HG03378 (cell line): ENCODE results near the gene PLSCR3.

ENCODE experiments used
- ATAC-seq: cut with Tn5 transposase; IDR thresholded peaks from one replicate; pipeline ENCODE4 v1.9.1; 2021; ENCODE audit warnings: mild to moderate bottlenecking, moderate library complexity; ENCODE audit not compliant: unreplicated experiment

The PLSCR3 gene

DNA sequence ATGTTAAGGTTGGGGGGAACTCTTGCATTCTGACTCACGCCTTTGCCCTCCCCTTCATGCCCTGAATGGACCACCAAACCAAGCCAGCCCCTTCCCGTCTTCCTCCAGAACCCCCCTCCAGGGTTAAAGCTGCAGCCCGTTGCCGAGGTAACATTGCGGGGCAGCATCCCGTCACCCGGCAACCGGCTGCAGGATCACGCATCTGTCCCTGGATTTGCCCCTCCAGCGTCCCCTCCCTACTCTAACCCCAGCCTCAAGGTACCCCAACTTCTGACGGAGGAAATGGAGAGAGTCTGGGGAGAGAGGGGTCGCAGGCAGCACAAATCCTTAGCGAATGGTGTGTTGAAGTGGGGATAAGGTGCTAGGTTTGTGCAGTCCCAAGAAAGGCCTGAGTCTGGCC lies 12.8 kb upstream of the PLSCR3 start:
- no peak for ATAC-seq

DNA sequence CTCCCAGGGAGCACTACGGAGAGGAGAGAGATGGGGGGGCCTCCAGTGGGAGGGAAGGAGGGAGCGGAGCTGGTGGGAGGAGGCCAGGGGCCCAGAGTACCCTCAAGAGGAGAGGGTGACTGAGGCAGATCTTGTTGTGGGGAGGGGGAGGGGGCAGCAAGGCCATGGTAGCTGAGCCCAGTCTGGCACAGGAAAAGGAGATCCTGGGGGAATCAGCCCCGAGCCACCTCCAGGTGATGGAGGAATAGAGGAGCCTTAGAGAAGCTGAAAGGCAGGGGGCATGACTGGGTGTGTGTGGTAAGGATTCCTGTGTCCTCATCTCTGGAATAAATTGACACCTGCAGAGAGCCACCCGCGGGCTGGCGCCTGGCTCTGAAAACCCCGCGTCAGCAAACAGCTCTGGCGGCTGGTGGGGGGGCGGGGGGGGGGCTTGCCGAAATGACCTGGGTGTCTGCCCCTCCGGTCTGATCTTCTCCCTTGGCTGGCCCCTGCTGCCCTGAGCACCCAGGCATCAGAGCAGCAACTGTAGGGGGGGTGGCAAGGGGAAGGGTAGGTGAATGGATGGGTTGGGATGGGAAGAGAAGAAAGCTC lies 12.0 kb upstream of the PLSCR3 start:
- ATAC-seq: no peak

DNA sequence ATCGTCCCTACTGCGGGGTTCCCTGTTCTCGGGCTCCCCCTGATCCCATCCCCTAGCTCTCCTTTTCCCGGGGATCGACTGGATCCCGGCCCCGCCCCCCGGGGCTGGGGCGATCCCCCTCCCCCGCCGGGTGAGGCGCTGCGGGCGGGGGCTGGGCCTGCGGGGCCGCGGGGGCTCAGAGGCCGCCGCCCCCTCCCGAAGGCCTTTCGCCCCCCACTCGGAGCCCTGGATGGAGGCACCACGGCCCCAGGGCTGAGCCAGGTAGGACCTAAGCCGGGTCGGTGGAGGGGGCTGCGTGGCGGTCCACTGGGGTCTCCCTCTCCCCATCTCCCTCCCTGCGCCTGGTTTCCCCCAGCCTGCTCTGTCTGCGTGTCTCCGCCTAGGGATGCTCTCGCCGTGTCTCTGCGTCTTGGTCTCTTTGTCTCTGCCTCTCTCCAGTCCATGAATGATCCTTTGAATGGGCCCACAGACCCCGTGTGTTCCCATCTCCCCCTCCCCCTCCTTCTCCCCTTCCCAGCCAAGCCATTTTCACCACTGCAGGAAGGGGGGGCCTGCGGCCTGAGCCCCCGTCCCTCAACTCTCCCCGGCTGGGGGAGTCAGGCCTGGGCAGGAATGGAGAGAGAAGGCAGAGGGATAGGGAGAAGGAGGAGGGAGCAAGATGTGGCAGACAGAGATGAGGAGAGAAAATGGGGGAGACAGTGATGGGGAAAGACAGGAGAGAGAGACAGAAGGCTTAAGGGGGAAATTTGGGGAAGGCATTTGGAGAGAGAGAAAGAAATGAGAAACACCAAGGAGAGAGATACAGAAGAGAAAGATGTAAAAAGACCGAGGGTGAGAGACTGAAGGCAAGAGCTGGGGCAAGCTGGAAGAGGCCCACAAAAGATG lies 11.3 kb upstream of the PLSCR3 start:
- ATAC-seq: no peak

GRCh38 chr17:7404737-7405349 lies 10.5 kb upstream of the PLSCR3 start:
- no peak for ATAC-seq

DNA sequence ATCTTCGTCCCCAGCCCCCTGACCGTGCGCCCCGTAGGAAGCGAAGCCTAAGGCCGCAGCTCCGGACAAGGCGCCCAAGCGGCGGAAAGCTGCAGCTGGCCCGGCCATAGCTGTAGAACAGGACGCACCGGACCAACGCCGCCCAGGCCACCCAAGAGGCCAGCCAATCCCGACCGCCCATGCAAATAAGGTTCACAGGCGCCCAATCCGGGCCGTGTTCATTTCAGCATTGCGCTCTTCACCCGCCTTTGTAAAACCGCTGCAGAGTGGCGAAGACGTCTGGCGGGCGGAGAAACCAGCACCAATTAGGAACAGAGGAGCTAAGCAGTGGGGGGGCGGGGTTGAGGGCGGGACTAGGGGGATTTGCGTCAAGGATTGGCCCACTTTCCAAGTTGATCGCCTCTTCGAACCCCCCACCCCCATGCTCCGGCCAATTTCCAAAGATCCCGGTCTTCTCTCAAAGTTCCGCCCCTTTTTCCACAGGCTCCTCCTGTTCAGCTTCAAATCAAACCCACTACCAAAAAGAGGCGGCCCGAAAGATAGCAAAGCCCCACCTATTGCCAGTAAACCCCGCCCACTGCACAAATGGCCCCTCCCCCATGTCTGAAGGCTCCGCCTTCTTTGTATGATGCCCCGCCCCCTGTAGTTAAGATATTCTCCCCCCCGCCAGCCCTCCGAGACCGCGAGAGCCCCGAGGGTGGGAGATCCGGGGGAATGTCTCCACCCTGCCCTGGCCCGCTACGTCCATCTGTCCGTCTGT lies 9.8 kb upstream of the PLSCR3 start, which contains the start of gene TMEM256:
Gene TMEM256 (minus strand): TSS at position 121 of the 760 bp plus-strand sequence. CDS start 13 bp downstream, at position 108.
- peak; percentile 77 for ATAC-seq

- no peak for ATAC-seq
Measured at GRCh38 chr17:7403727-7403976, 9.3 kb upstream of the PLSCR3 start.

DNA sequence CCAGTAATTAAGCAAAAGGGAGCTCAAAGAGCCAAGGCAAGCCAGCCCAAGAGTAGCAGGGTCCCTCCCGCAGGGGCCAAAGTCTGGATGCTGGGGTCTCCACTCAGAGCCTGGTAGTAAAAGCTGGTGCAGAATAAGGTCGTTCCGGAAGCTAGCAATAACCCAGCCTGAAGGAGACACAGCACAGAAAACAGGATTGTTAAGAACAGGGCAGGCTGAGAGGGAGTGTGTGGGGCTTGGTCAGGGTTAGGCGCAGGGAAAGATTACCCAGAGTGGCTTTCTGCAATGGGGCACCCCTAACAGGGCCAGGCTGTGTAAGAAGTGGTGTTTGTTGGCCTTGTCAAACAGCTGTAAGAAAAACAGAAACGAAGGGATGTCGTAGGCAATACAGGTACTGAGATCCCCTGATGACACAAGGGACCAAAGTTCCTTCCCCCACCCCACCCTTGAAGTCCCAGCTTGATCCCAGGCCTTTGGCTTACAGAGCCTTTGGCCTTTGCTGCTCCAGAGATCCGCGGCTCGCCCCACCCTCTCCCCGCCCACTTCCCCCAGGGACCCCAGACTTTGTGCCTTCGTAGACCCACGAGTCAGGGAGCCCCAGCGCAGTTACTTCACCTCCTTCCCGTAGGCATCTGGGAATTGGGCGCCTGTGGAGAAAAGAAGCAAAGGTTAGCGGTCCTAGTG lies 8.9 kb upstream of the PLSCR3 start:
- no peak for ATAC-seq

DNA sequence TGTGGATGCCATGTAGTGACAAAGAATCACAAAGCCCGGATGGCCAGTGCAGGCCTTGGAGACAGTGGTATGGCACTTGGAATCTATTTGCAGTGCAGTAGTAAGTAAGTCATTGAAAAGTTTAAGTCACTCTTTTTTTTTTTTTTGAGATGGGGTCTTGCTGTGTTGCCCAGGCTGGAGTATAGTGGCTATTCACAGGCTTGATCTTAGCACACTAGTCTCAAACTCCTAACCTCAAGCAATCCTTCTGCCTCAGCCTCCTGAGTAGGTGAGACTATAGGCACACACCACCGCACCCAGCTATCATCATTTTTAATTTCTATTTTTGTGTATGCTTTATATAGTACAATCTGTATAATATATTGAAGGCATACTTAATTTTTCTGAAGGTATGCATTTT lies 4.3 kb upstream of the PLSCR3 start:
- ATAC-seq: no peak

- ATAC-seq: no peak
Measured at GRCh38 chr17:7396147-7396546, 1.8 kb upstream of the PLSCR3 start.

GRCh38 chr17:7393613-7394451 lies 493 bp downstream of the PLSCR3 start:
- ATAC-seq: peak; percentile 21

DNA sequence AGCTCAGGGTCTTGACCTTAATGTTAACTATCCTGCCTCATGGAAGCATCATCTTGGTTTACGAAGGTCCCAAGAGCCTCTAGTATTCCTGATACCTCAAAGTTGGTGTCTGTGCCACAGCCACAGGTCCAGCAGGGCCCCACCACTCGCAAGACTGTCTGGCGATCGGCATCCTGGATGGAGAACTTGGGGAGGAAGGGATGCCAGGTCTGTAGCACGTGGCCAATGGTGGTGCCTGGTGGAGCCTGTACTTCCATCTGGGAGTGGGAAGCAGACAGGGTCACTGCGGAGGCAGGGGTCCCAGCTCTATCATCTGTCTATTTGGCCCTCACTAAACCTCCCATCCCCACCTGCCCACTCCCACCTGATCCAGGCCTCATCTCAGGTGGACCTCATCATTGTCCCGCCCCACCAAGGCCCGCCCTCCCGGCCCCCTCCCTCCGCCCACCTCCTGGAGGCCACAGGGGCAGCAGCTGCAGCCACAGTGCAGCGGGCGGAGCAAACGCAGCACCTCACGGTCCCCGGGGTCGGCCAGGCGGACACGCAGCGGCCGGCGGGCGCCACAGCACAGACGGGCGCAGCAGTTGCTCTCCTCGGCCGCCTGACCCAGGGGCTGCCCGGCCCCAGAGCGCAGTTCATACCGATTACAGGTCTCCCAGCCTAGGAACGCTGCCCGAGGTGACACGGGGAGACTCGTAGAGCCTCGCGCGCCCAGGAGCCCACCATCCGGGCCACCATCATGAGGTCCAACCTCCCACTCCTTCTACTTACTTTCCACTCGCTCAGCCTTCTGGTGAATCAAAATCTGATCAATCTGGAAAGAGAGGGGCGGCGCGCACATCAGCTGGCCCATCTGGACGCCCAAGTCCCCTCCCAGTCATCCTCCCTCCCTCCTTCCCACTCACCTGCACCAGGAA lies 1.4 kb downstream of the PLSCR3 start:
- ATAC-seq: no peak

GRCh38 chr17:7391307-7391706 lies 3.0 kb downstream of the PLSCR3 start:
- ATAC-seq: no peak

DNA sequence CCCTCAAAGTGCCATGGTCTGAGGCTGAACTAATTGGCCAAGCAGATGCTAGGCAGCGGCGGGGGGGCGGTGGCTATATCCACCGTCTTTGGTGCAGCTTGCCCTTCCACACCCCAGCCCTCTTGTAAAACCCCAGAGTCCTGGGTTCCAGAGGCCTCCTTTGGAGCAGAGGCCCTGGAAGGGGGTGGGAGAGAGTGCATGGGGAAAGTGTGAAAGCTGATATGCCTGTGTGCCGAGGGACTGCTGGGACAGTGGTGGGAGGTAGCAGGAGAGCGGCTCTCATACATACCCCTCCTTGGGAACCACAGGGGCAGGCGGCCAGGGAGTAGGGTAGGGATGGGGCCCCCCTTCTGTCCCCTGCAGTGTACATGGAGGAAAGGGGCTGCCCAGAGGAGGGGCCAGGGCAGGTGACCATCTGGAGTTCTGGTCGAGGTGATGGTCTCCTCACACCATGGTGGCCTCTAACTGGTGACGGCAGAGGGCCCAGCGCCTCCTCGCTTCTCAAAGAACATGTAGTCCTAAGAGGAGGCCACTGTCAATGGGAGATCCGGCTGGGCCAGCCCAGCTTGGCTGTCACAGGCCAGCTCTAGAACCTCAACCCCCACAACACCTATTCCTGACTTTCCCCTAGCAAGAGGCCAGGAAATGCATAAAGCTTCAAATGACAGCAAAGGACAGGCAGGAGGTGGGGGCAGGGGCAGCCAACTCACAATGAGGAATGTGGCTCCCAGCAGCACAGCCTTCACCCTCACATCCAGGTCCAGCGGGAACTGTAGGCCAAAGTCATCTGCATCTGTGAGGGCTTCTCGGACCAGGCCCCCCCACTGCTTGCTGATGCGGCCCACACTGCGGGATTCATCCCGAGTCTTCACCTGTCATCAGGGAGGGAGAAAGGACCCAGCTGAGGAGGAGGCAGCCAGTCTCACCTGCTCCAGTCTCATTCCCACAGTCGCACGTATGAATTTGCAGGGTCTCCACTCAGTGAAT lies 4.1 kb downstream of the PLSCR3 start:
- ATAC-seq: no peak

- no peak for ATAC-seq
Measured at GRCh38 chr17:7388856-7389255, 5.5 kb downstream of the PLSCR3 start.

- ATAC-seq: no peak
Measured at GRCh38 chr17:7384489-7385081, 9.7 kb downstream of the PLSCR3 start.

DNA sequence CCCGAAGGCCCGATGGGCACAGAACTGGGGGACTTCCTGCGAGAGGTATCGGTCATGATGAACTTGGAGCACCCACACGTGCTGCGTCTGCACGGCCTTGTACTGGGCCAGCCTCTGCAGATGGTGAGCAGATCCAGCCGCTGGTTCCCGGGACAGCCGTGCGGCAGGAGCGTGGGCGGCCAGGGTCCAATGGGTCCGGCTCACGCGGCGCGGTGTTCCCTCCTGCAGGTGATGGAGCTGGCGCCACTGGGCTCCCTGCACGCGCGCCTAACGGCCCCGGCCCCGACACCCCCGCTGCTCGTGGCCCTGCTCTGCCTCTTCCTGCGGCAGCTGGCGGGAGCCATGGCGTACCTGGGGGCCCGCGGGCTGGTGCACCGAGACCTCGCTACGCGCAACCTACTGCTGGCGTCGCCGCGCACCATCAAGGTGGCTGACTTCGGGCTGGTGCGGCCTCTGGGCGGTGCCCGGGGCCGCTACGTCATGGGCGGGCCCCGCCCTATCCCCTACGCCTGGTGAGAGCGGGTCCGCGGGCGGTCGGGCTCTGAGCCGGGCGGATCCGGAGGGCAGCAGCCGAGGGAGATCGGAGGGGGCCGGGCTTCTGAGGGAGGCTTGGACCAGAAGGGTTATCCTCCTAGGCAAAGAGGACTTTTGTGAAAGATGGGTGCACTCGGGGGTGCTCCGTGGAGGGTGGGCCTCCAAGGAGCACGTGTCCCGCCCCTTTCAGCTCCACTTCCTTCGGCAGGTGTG lies 10.4 kb downstream of the PLSCR3 start:
- ATAC-seq: no peak

- ATAC-seq: no peak
Measured at GRCh38 chr17:7383371-7383741, 11.0 kb downstream of the PLSCR3 start.
